Activated CD8-positive, alpha-beta memory T cell treated with anti-CD3 and anti-CD28 coated beads, Interleukin-2, amount 50 U/mL, for 1 hour (primary cell): Measurements from ENCODE around the gene SYCP3.
"Not testable (repeated sequence)": the region's sequence is repeated elsewhere in the genome, so short reads cannot be mapped to it uniquely, and the experiment has no call there.

Experiments used
- DNase-seq: peaks from one replicate; pipeline ENCODE4 v3.0.0-alpha.2; 2020; ENCODE audit errors: extremely low read depth

Gene SYCP3

GRCh38 chr12:101713059-101713682, 26.1 kb downstream of the SYCP3 start:
- DNase-seq = no peak

DNA sequence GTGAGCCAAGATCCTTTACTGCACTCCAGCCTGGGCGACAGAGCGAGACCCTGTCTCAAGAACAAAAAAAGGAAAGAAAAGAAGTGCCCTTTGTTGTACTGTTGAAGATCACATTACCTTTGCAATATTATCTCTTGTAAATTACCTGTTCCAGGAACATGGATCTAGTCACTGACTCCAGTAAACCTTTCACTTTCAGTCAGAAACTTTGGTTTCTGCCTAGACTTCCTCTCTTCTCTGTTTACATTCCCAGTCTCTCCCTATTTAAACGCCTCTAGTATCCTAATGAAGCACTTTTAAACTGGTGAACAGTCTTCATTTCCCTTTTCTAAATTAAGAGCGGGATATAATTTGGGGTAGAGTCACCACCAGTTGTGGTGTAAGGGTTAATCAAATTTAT, 29.0 kb downstream of the SYCP3 start:
- DNase-seq = no peak

- DNase-seq = no peak
Measured at GRCh38 chr12:101707131-101707782, 32.0 kb downstream of the SYCP3 start.

GRCh38 chr12:101706403-101706802, 32.9 kb downstream of the SYCP3 start:
- DNase-seq = no peak

DNA sequence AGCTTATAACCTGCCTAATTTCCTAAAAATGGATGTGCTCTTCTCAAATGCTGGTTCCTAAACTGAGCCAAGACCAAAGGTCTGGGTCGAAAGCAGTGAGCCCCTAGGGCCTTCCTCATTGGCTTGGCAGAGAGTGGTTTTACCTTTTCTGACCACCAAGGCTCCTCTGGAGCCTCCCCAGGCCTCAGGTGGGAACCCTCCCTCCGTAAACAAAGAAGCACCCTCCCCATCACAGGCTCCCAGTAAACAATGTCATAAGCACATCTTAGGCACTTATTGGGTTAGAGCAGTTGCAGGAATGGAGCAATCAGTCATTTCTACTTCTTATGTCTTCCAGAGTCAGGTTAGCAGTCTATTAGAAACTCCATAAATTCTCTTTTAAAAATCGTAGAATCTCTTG, 35.8 kb downstream of the SYCP3 start:
- DNase-seq = no peak

DNA sequence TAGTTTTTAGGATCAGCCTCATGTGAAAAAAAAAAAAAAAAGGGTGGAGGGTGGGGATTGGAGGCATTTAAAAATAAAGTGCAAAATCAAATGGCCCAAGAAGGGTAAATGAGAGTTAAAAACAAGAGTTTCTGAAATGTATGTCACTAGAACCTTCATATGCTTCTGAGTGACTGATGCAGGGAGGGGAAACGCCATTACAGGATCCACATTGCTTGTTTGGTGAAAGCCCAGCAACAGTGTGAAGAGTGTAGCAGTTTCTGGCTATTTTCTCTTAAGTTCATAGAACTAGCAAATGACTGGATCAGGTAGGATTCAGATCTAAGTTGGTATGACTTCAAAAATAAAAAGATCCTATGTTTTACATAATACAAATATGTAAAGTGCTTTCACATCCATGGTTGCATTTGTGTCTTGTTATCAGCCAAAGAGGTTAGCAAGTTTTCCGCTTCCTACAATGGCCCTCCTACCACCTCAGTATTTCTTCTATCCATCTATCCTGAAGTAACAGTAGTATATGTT, 38.9 kb downstream of the SYCP3 start:
- no peak for DNase-seq

- DNase-seq = no peak
Measured at GRCh38 chr12:101698800-101699347, 40.4 kb downstream of the SYCP3 start.

DNA sequence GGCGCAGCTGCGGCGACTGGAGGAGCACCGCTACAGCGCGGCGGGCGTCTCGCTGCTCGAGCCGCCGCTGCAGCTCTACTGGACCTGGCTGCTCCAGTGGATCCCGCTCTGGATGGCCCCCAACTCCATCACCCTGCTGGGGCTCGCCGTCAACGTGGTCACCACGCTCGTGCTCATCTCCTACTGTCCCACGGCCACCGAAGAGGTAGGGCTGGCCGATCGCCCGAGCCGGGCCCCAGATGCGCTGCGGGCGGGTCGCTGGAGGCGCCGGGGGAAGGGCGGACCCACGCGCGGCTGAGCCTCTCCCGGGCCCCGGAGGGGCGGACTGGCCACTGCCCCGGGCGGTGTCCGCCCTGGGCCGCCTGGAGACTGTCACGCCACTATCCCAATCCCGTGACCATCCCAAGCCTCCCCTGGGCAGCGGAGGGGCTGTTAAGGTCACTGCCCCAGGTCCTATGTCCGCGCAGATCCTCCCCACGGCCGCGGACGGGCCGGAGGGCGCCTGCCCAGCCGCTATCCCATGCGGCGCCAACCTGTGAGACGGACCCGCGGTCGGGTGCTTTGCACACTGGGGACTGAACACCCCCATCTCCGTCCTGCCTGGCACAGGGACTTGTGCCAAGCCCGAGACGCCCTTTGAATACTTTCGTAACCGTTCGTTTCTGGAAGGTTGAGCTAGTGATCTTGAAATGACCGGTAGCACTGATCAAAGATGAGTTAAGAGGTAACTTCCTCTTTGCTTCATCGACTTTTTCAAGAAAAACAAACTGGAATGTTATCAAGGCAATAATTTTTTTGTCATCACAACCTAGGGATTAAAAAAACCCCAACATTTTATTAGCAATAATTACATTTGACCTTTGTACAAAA, 41.1 kb downstream of the SYCP3 start:
- no peak for DNase-seq

GRCh38 chr12:101697197-101697929, 41.9 kb downstream of the SYCP3 start, which contains the start of gene CHPT1:
TSS of gene CHPT1 (plus strand) at chr12:101697640. CDS start at chr12:101697862, 222 bp downstream.
- DNase-seq = peak; percentile 11

DNA sequence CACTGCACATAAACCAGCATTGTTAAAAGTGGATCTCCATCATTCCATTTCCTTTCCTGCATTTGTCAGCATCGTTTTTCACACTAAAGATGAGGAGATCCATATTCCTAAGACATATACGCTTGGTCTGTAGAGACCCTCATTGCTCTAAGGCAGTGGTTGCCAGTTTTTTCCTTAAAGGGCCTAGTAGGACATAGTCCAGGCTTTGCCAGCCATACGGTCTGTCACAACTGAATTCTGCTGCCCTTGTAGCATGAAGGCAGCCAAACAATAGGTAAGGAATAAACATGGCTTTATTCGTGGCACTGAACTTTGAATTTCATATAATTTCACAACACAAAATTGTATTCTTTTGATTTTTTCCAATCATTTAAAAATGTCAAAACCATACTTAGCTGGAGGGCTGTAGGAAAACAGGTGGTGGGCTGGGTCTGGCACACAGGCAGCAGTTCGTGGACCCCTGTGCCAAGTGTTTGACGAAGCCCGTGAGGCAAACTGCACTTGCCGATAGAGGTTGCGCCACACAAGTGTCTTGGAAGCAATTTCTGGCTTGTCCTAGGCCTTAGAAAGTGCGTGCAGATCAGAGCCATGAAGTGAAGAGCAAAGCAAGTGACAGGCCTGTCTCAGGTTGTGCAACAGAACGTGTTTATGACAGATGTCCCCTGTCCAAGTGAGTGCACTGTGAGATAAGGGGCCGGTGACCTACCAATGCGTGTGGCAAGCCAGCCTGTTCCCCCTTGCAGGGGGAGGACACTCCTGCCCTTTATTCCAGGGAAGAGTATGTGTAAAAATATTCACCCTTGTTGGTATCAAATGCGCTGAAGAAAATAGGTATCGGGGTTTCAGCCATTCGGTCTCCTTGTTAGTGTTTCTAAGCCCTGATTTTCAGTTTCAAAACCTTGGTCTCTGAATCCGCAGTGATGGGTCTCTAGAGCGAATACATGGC, 42.7 kb downstream of the SYCP3 start:
- DNase-seq = no peak

DNA sequence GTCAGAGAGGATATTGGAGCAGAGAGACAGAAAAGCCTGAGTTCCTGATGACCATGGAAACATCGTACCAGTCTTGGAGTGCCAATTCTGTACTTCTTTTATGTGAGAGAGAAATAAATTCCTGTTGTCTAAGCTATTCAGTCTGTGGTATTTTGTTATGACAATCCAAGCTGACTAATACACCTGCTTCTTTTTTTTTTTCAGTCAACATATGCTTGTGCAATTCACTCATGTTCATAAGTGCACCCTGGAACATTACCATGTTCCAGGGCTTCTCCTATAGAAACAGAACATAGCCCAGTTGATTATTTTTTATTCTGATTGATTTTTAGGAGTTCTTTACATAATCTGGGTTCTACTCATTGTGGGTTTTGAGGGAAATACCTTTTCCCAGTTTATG, 43.6 kb downstream of the SYCP3 start:
- no peak for DNase-seq

- DNase-seq = no peak
Measured at GRCh38 chr12:101694986-101695385, 44.3 kb downstream of the SYCP3 start.

- DNase-seq = no peak
Measured at GRCh38 chr12:101694297-101694848, 44.9 kb downstream of the SYCP3 start.

DNA sequence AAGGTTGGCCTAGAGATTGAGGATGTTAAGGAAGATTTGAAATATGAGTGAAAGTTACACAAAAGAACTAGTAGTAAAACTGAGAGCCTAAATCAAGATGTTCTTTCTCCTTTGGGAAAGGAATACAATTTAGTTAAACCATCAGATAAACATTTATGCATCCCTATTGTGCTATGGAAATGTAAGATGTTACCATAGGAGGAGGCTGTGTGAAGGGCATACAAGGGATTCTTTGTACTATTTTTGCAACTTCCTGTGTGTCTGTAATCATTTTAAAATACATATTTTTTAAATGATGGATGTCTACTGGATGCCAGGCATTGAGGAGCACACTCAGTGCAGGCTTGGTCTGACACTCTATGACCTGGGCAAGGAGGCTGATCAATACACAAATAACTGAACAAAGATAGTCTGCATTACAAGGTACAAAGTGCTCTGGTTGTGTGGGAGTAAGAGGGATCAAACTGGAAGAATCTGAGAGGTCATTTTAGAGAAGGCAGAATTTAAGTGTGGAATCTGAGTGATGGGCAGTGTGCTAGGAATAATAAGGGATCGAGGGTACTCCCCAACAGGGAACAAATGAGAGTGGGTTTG, 47.7 kb downstream of the SYCP3 start:
- no peak for DNase-seq

DNA sequence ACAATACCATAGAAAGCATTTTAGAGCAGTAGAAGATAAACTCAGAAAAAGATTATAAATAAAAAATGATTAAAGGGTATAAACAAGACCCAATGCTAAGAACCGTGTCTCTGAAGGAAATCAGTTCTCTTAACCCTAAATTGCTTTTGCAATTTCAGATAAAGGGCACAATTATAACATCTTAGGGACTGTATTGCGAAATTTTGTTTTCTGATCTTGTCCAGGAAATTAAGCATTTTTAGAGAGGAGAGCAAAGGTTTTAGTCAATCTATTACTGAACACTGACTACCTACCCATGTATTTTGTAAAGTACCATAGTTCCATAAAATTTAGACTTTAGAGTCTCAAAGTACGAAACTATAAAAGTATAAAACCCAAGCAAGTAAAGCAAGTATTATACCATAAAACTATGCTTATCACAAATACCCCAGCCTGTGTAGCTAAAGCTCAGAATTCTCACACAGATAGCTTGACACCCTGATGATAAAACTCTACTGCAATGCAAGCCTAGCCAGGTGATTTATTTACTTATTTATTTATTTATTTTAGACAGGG, 48.6 kb downstream of the SYCP3 start:
- no peak for DNase-seq

GRCh38 chr12:101686176-101686575, 53.1 kb downstream of the SYCP3 start:
- DNase-seq = no peak

DNA sequence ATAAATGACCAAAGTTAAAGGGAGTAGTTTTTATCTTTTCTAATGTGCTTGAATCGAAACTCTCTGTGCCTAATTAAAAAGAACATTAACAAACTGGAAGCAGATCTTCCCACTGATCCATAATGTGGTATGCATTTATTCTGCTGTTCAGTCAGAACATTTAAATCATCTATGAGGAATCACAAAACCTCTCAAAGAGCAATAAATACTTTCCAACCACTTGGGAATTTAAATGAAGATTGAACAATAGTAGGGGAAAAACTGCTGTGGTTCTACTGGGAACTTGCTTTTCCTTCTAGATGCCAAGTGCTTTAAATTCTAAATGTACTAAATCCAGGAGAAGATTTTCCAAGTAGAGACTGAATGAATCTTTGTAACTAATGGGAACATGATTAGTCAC, 54.2 kb downstream of the SYCP3 start:
- no peak for DNase-seq

DNA sequence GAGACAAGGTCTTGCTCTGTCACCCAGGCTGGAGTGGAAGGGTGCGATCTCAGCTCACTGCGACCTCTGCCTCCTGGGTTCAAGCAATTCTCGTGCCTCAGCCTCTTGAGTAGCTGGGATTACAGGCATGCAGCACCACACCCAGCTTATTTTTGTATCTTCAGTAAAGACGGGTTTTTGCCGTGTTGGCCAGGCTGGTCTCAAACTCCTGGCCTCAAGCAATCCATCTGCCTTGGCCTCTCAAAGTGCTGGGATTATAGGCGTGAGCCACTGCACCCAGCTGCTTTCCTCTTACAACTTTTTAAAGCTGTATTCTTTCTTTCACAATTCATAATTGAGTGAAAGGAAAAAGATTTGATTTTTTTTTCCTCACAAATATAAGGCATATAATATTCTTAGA, 57.6 kb downstream of the SYCP3 start:
- DNase-seq = not testable (repeated sequence)

- no peak for DNase-seq
Measured at GRCh38 chr12:101680647-101681046, 58.6 kb downstream of the SYCP3 start.
